ENCODE measurements around the gene PFKFB1.

Gene PFKFB1

GRCh38 chrX:54994099-54994498 is at the start of gene PFKFB1:
TSS of gene PFKFB1 (minus strand) at chrX:54994188. CDS start at chrX:54994007, 181 bp downstream.
- no peak for DNase-seq (ENCODE audit: low spot score)

- no peak for DNase-seq (ENCODE audit: low spot score)
Observed at GRCh38 chrX:55041514-55041913, 47.5 kb upstream of the PFKFB1 start.

GRCh38 chrX:55039471-55039870 is 45.5 kb upstream of the PFKFB1 start:
- no peak for DNase-seq (ENCODE audit: low spot score)

GRCh38 chrX:55033429-55033828 is 39.4 kb upstream of the PFKFB1 start:
- no peak for DNase-seq (ENCODE audit: low spot score)

GRCh38 chrX:55030271-55031205 is 36.5 kb upstream of the PFKFB1 start, which contains the start of gene ALAS2:
TSS of gene ALAS2 (minus strand) at chrX:55030977. CDS start at chrX:55026000, 4,977 bp downstream.
- no peak for DNase-seq (ENCODE audit: low spot score)

- DNase-seq (ENCODE audit: low spot score): no peak
Observed at GRCh38 chrX:55029291-55029690, 35.3 kb upstream of the PFKFB1 start.

- no peak for DNase-seq (ENCODE audit: low spot score)
Observed at GRCh38 chrX:55028611-55029010, 34.6 kb upstream of the PFKFB1 start.

GRCh38 chrX:55028040-55028439 is 34.1 kb upstream of the PFKFB1 start:
- DNase-seq (ENCODE audit: low spot score): no peak

- DNase-seq (ENCODE audit: low spot score): no peak
Observed at GRCh38 chrX:55026840-55027239, 32.9 kb upstream of the PFKFB1 start.

- no peak for DNase-seq (ENCODE audit: low spot score)
Observed at GRCh38 chrX:55026143-55026542, 32.2 kb upstream of the PFKFB1 start.

GRCh38 chrX:55014897-55015299 is 20.9 kb upstream of the PFKFB1 start:
- DNase-seq (ENCODE audit: low spot score): no peak

GRCh38 chrX:55011294-55011693 is 17.3 kb upstream of the PFKFB1 start:
- no peak for DNase-seq (ENCODE audit: low spot score)

GRCh38 chrX:55008571-55009358 is 14.8 kb upstream of the PFKFB1 start:
- DNase-seq (ENCODE audit: low spot score): no peak

- DNase-seq (ENCODE audit: low spot score): no peak
Observed at GRCh38 chrX:55007656-55008055, 13.7 kb upstream of the PFKFB1 start.

- DNase-seq (ENCODE audit: low spot score): no peak
Observed at GRCh38 chrX:55006827-55007621, 13.0 kb upstream of the PFKFB1 start.

- no peak for DNase-seq (ENCODE audit: low spot score)
Observed at GRCh38 chrX:55005256-55005655, 11.3 kb upstream of the PFKFB1 start.

GRCh38 chrX:55004231-55004630 is 10.2 kb upstream of the PFKFB1 start:
- no peak for DNase-seq (ENCODE audit: low spot score)

- DNase-seq (ENCODE audit: low spot score): peak; percentile 88
Observed at GRCh38 chrX:54999717-55000598, 6.0 kb upstream of the PFKFB1 start, which contains the start of gene APEX2. TSS of gene APEX2 (plus strand) at chrX:55000363. CDS start at chrX:55000423, 60 bp downstream.

- no peak for DNase-seq (ENCODE audit: low spot score)
Observed at GRCh38 chrX:54995621-54996020, 1.6 kb upstream of the PFKFB1 start.

- DNase-seq (ENCODE audit: low spot score): no peak
Observed at GRCh38 chrX:54994668-54995351, 822 bp upstream of the PFKFB1 start.
